ENCODE results near the gene CFAP251. TPM values are rescaled to one million over a fixed set of nuclear protein-coding genes. Genes with fewer than 3 reads are reported as not detected.
A peak's percentile ranks its signal among the peaks of the same experiment; 100 is the strongest.

The CFAP251 gene
- total RNA-seq, 1 donor from 2014 or later, result 0.92 TPM

GRCh38 chr12:122022393-122023338 lies 104.3 kb downstream of the CFAP251 start:
- TF ChIP-seq EZH2 (IDR thresholded peaks at IDR 0.05), result no peak
- no peak for TF ChIP-seq CTCF (IDR thresholded peaks at IDR 0.05)
- TF ChIP-seq EZH2phosphoT487 (IDR thresholded peaks at IDR 0.05), result no peak
- Mint-ChIP-seq H3K9me3 (peaks cover 25% of the 10 kb centered on the region), H3K4me1 (peaks cover 15% of the 10 kb centered on the region), H3K36me3 (peaks cover 6% of the 10 kb centered on the region), H3K27ac (peak overlapping the region; percentile 89), H3K4me3 (peak overlapping the region; percentile 95), H3K27me3 (ENCODE audit: insufficient read depth, low read depth) (peaks cover 20% of the 10 kb centered on the region)
- Histone ChIP-seq H3K4me3 (peak overlapping the region; percentile 96), H3F3A (ENCODE audit: low read depth) (peaks cover 10% of the 10 kb centered on the region), H4K20me1 (ENCODE audit: low read depth) (peaks cover 47% of the 10 kb centered on the region), H3K27me3 (peaks cover 16% of the 10 kb centered on the region), H3K36me3 (no peaks in the 10 kb centered on the region), H3K4me1 (peaks cover 17% of the 10 kb centered on the region), H3K27ac (no peak overlapping the region), H3K9ac (peak overlapping the region; percentile 72), H2AFZ (replicated peaks) (peak overlapping the region; percentile 50), H3K9me3 (ENCODE audit: low read depth) (no peaks in the 10 kb centered on the region), H3K4me2 (peak overlapping the region; percentile 100), H3K79me2 (ENCODE audit: low read depth) (peaks cover 64% of the 10 kb centered on the region)
- DNase-seq (ENCODE audit: low spot score), result peak; percentile 79

GRCh38 chr12:122023339-122024131 lies 105.1 kb downstream of the CFAP251 start:
- peak overlapping the region; percentile 100 for H3K4me2 ChIP-seq
- Mint-ChIP-seq H3K36me3 (peaks cover 6% of the 10 kb centered on the region), H3K4me1 (peaks cover 16% of the 10 kb centered on the region), H3K9me3 (peaks cover 18% of the 10 kb centered on the region), H3K4me3 (peak overlapping the region; percentile 95), H3K27ac (peak overlapping the region; percentile 89), H3K27me3 (ENCODE audit: insufficient read depth, low read depth) (peaks cover 17% of the 10 kb centered on the region)
- peaks cover 10% of the 10 kb centered on the region for H3F3A ChIP-seq (ENCODE audit: low read depth)
- H2AFZ ChIP-seq (replicated peaks), result no peak overlapping the region
- H3K9ac ChIP-seq, result peak overlapping the region; percentile 72
- H3K4me3 ChIP-seq, result peak overlapping the region; percentile 96
- H3K36me3 ChIP-seq, result no peaks in the 10 kb centered on the region
- H3K9me3 ChIP-seq (ENCODE audit: low read depth), result no peaks in the 10 kb centered on the region
- H3K4me1 ChIP-seq, result peaks cover 17% of the 10 kb centered on the region
- peak; percentile 59 for DNase-seq (ENCODE audit: low spot score)
- peaks cover 73% of the 10 kb centered on the region for H3K79me2 ChIP-seq (ENCODE audit: low read depth)
- no peak overlapping the region for H3K27ac ChIP-seq
- H4K20me1 ChIP-seq (ENCODE audit: low read depth), result peaks cover 55% of the 10 kb centered on the region
- peaks cover 16% of the 10 kb centered on the region for H3K27me3 ChIP-seq
- TF ChIP-seq EZH2 (IDR thresholded peaks at IDR 0.05), result no peak
- TF ChIP-seq EZH2phosphoT487 (IDR thresholded peaks at IDR 0.05), result no peak
- TF ChIP-seq CTCF (IDR thresholded peaks at IDR 0.05), result no peak

GRCh38 chr12:122024132-122024785 lies 105.9 kb downstream of the CFAP251 start:
- peaks cover 16% of the 10 kb centered on the region for H3K27me3 ChIP-seq
- H4K20me1 ChIP-seq (ENCODE audit: low read depth), result peaks cover 63% of the 10 kb centered on the region
- no peaks in the 10 kb centered on the region for H3K9me3 ChIP-seq (ENCODE audit: low read depth)
- Mint-ChIP-seq H3K4me1 (peaks cover 23% of the 10 kb centered on the region), H3K4me3 (peak overlapping the region; percentile 76), H3K9me3 (peaks cover 13% of the 10 kb centered on the region), H3K27me3 (ENCODE audit: insufficient read depth, low read depth) (peaks cover 14% of the 10 kb centered on the region), H3K27ac (no peak overlapping the region), H3K36me3 (peaks cover 6% of the 10 kb centered on the region)
- H3K27ac ChIP-seq, result no peak overlapping the region
- H3K4me1 ChIP-seq, result peaks cover 17% of the 10 kb centered on the region
- H3K36me3 ChIP-seq, result no peaks in the 10 kb centered on the region
- peak overlapping the region; percentile 96 for H3K4me3 ChIP-seq
- H3K79me2 ChIP-seq (ENCODE audit: low read depth), result peaks cover 80% of the 10 kb centered on the region
- H3K4me2 ChIP-seq, result peak overlapping the region; percentile 100
- no peak for TF ChIP-seq EZH2phosphoT487 (IDR thresholded peaks at IDR 0.05)
- TF ChIP-seq EZH2 (IDR thresholded peaks at IDR 0.05), result no peak
- peaks cover 10% of the 10 kb centered on the region for H3F3A ChIP-seq (ENCODE audit: low read depth)
- no peak overlapping the region for H2AFZ ChIP-seq (replicated peaks)
- no peak for DNase-seq (ENCODE audit: low spot score)
- no peak overlapping the region for H3K9ac ChIP-seq
